ENCODE measurements around the gene PLA2G1B.
A peak's percentile ranks its signal among the peaks of the same experiment; 100 is the strongest.

The PLA2G1B gene

GRCh38 chr12:120324841-120325417 is 2.6 kb downstream of the PLA2G1B start:
- no peak for DNase-seq (ENCODE audit: low read depth in 2 of 2)

- DNase-seq (ENCODE audit: low read depth in 2 of 2): no peak
Observed at GRCh38 chr12:120323772-120324171, 3.8 kb downstream of the PLA2G1B start.

GRCh38 chr12:120321382-120322202 is 6.0 kb downstream of the PLA2G1B start:
- DNase-seq (ENCODE audit: low read depth in 2 of 2): no peak

- peak; percentile 98 to 100 for DNase-seq (ENCODE audit: low read depth in 2 of 2)
Observed at GRCh38 chr12:120317224-120318105, 10.1 kb downstream of the PLA2G1B start.

- no peak for DNase-seq (ENCODE audit: low read depth in 2 of 2)
Observed at GRCh38 chr12:120316798-120317223, 10.8 kb downstream of the PLA2G1B start.

- DNase-seq (ENCODE audit: low read depth in 2 of 2): no peak
Observed at GRCh38 chr12:120314220-120314619, 13.4 kb downstream of the PLA2G1B start.

- DNase-seq (ENCODE audit: low read depth in 2 of 2): peak; percentile 69 to 79
Observed at GRCh38 chr12:120301962-120302815, 25.4 kb downstream of the PLA2G1B start, which contains the start of gene SIRT4. Gene SIRT4, plus strand, starts transcription at chr12:120302321. Its CDS starts 1,241 bp downstream, at chr12:120303562.

GRCh38 chr12:120292661-120293531 is 34.7 kb downstream of the PLA2G1B start, which contains the start of gene RNU4-1:
Gene RNU4-1, minus strand, starts transcription at chr12:120293237.
- DNase-seq (ENCODE audit: low read depth in 2 of 2): peak; percentile 39 to 47

GRCh38 chr12:120292411-120292660 is 35.2 kb downstream of the PLA2G1B start:
- DNase-seq (ENCODE audit: low read depth in 2 of 2): peak in 1 of 2 donors; percentile 11

- DNase-seq (ENCODE audit: low read depth in 2 of 2): no peak
Observed at GRCh38 chr12:120290609-120291305, 36.8 kb downstream of the PLA2G1B start.

GRCh38 chr12:120287491-120287890 is 40.1 kb downstream of the PLA2G1B start:
- DNase-seq (ENCODE audit: low read depth in 2 of 2): no peak

- DNase-seq (ENCODE audit: low read depth in 2 of 2): no peak
Observed at GRCh38 chr12:120286768-120287490, 40.6 kb downstream of the PLA2G1B start.

GRCh38 chr12:120284381-120284780 is 43.2 kb downstream of the PLA2G1B start:
- DNase-seq (ENCODE audit: low read depth in 2 of 2): no peak

- no peak for DNase-seq (ENCODE audit: low read depth in 2 of 2)
Observed at GRCh38 chr12:120283318-120283717, 44.3 kb downstream of the PLA2G1B start.

- no peak for DNase-seq (ENCODE audit: low read depth in 2 of 2)
Observed at GRCh38 chr12:120278137-120279069, 49.2 kb downstream of the PLA2G1B start.

- no peak for DNase-seq (ENCODE audit: low read depth in 2 of 2)
Observed at GRCh38 chr12:120276734-120277133, 50.8 kb downstream of the PLA2G1B start.

Data from stimulated activated CD4-positive, alpha-beta T cell treated with anti-CD3 and anti-CD28 coated beads, Interleukin-1b, Interleukin-23, amount 100 ng/mL, for 1 hour (primary cell).